MM.1S (cell line): ENCODE data around the gene CNTNAP2.

Experiments used
- EZH2 ChIP-seq: fragments of 300-600 bp; sonication (generic); optimal IDR thresholded peaks from 2 replicates; pipeline ENCODE3; 2017; ENCODE audit warnings: low read depth, mild to moderate bottlenecking, antibody characterized with exemption, low read length, mixed read lengths
- EZH2phosphoT487 ChIP-seq: fragments of 300-600 bp; sonication (generic); IDR thresholded peaks from 2 replicates; pipeline ENCODE4 v1.6.1; 2018; ENCODE audit warnings: antibody characterized with exemption, low read length
- TF ChIP-seq, protein P1 (sequence below): fragments of 300-600 bp; sonication (generic); IDR thresholded peaks from 2 replicates; pipeline ENCODE4 v1.5.1; 2016; ENCODE audit warnings: antibody characterized with exemption, low read length, mixed read lengths

- TF ChIP-seq, protein P1, sequence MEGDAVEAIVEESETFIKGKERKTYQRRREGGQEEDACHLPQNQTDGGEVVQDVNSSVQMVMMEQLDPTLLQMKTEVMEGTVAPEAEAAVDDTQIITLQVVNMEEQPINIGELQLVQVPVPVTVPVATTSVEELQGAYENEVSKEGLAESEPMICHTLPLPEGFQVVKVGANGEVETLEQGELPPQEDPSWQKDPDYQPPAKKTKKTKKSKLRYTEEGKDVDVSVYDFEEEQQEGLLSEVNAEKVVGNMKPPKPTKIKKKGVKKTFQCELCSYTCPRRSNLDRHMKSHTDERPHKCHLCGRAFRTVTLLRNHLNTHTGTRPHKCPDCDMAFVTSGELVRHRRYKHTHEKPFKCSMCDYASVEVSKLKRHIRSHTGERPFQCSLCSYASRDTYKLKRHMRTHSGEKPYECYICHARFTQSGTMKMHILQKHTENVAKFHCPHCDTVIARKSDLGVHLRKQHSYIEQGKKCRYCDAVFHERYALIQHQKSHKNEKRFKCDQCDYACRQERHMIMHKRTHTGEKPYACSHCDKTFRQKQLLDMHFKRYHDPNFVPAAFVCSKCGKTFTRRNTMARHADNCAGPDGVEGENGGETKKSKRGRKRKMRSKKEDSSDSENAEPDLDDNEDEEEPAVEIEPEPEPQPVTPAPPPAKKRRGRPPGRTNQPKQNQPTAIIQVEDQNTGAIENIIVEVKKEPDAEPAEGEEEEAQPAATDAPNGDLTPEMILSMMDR, result no peak
- TF ChIP-seq EZH2phosphoT487 (no peak), EZH2 (no peak)
Measured at GRCh38 chr7:148325208-148325607, 2208.6 kb downstream of the CNTNAP2 start.
